K562 (cell line): ENCODE measurements around the gene SLC9A1. TPM values are rescaled to one million over a fixed set of nuclear protein-coding genes. Genes with fewer than 3 reads are reported as not detected.

ENCODE experiments used
- ATAC-seq: fragments of 200-7000 bp; cut with Tn5 transposase; 3 replicates; pipeline ENCODE4 v1.9.1; 2020; ENCODE audit warnings: moderate library complexity
- BruUV-seq: library from RNA; stranded (reverse); fragments of 400-500 nt; replicated peaks from 2 replicates; lab custom pipeline; 2021; lab: Mats Ljungman, UMichigan
- CTCF ChIA-PET: fragments of 300-600 bp; formaldehyde crosslinking; extraction: SDS; loops from one replicate; lab custom pipeline; 2021; ENCODE audit warnings: low intra/inter-chr PET ratio; lab: Yijun Ruan, JAX
- POLR2A ChIA-PET: fragments of 300-600, 350-650 bp; sonication (Branson Sonifier 250); formaldehyde crosslinking; extraction: SDS; loops from one replicate; lab custom pipeline; 2021; ENCODE audit warnings: antibody characterized with exemption, inconsistent platforms; lab: Yijun Ruan, JAX
- DNase-seq, 4 experiments: peaks; one replicate each; pipeline versions ENCODE4 v3.0.0 to v3.0.0-alpha.2; 2011 to 2018; ENCODE audit warnings: low spot score in 3 of 4, mixed read lengths in 3 of 4; ENCODE audit errors: extremely low read depth in 1 of 4
- FAIRE-seq: peaks from 2 replicates; lab custom pipeline; 2011; peaks lifted over from hg19 to GRCh38; lab: Jason Lieb, UNC
- H2AFZ ChIP-seq: 2 replicates; pipeline ENCODE4 v1.6.0; 2011; ENCODE audit warnings: low read depth, low read length, control low read depth, inconsistent platforms
- H3K27ac ChIP-seq: fragments of 200-600 bp; 3 replicates; pipeline ENCODE4 v1.8.0; 2011; ENCODE audit warnings: low read depth, mild to moderate bottlenecking, control low read depth, inconsistent platforms, low read length, moderate library complexity, mixed read lengths; ENCODE audit errors: extremely low read depth
- H3K27me3 ChIP-seq, 2 experiments: fragments of 300-600 bp in 1 of 2; 2 replicates in 1 of 2; 3 replicates in 1 of 2; pipeline versions ENCODE4 v1.6.0 to v1.8.0; 2011; ENCODE audit warnings: inconsistent platforms in 2 of 2, low read length in 2 of 2, mild to moderate bottlenecking in 1 of 2, mixed read lengths in 1 of 2, moderate library complexity in 1 of 2; ENCODE audit not compliant: control insufficient read depth in 2 of 2, insufficient read depth in 2 of 2
- H3K36me3 ChIP-seq: fragments of 300-600 bp; 3 replicates; pipeline ENCODE4 v1.8.0; 2011; ENCODE audit warnings: mild to moderate bottlenecking, low read length, inconsistent platforms; ENCODE audit not compliant: control insufficient read depth, insufficient read depth
- H3K4me1 ChIP-seq, 2 experiments: fragments of 200-600 bp in 1 of 2; replicated peaks in 1 of 2; 2 replicates in 1 of 2; 3 replicates in 1 of 2; pipeline versions ENCODE4 v1.5.1 to v1.8.0; 2011; ENCODE audit warnings: inconsistent platforms in 2 of 2, low read length in 2 of 2, mild to moderate bottlenecking in 1 of 2, mixed read lengths in 1 of 2, moderate library complexity in 1 of 2; ENCODE audit not compliant: control insufficient read depth in 2 of 2, insufficient read depth in 2 of 2
- H3K4me2 ChIP-seq: 2 replicates; pipeline ENCODE4 v1.6.1; 2011; ENCODE audit warnings: low read length, control low read depth, inconsistent platforms, mixed read lengths; ENCODE audit not compliant: insufficient read depth
- H3K4me3 ChIP-seq: fragments of 200-600 bp; sonication (generic), shearing (Covaris generic); 2 replicates; pipeline ENCODE4 v1.5.1; 2016; ENCODE audit warnings: control low read depth, inconsistent platforms
- H3K79me2 ChIP-seq: fragments of 200-600 bp; 3 replicates; pipeline ENCODE4 v1.8.0; 2011; ENCODE audit warnings: low read length, inconsistent platforms; ENCODE audit not compliant: control insufficient read depth, insufficient read depth
- H3K9ac ChIP-seq, 2 experiments: 2 replicates each; pipeline versions ENCODE4 v1.6.0 to v1.6.1; 2011; ENCODE audit warnings: low read depth in 2 of 2, low read length in 2 of 2, control low read depth in 1 of 2, inconsistent platforms in 1 of 2, mild to moderate bottlenecking in 1 of 2, mixed read lengths in 1 of 2; ENCODE audit not compliant: insufficient read depth in 1 of 2
- H3K9me1 ChIP-seq: one replicate; pipeline ENCODE4 v1.6.0; 2011; ENCODE audit warnings: inconsistent platforms, mild to moderate bottlenecking, low read length, moderate library complexity; ENCODE audit not compliant: control insufficient read depth, insufficient read depth
- H3K9me3 ChIP-seq: replicated peaks from 2 replicates; pipeline ENCODE4 v1.5.1; 2011; ENCODE audit warnings: low read depth, low read length, inconsistent platforms; ENCODE audit not compliant: control insufficient read depth, insufficient read depth
- H4K20me1 ChIP-seq: replicated peaks from 2 replicates; pipeline ENCODE4 v1.6.1; 2011; ENCODE audit warnings: low read length, inconsistent platforms, mixed read lengths; ENCODE audit not compliant: control insufficient read depth, insufficient read depth
- FIP1L1 ChIP-seq: fragments of 200-400 bp; formaldehyde crosslinking; IDR thresholded peaks from 2 replicates; pipeline ENCODE4 v1.6.1; 2018; ENCODE audit warnings: mild to moderate bottlenecking, low read depth, low read length; ENCODE audit not compliant: poor library complexity, severe bottlenecking
- MTA3 ChIP-seq: fragments of 450-650 bp; formaldehyde crosslinking; IDR thresholded peaks from 2 replicates; pipeline ENCODE4 v1.6.1; 2017; ENCODE audit warnings: mild to moderate bottlenecking, borderline replicate concordance
- RBM39 ChIP-seq: fragments of 200-400 bp; formaldehyde crosslinking; optimal IDR thresholded peaks from 2 replicates; pipeline ENCODE3; 2018; ENCODE audit warnings: low read depth, low read length
- SMARCB1 ChIP-seq: IDR thresholded peaks from 2 replicates; pipeline ENCODE4 v1.6.1; 2011; ENCODE audit warnings: improper control_type of control experiment, low read depth; ENCODE audit not compliant: insufficient read length
- WGBS: fragments of 100-300 bp; shearing (Covaris generic); methylation state at CpG from one replicate; pipeline ENCODE4 v1.1.6; 2016; ENCODE audit warnings: low coverage, mixed read lengths; ENCODE audit not compliant: insufficient coverage; ENCODE audit errors: missing lambda C conversion rate; 5-methylcytosine and 5-hydroxymethylcytosine counted together
- in situ Hi-C: fragments of 300-500 bp; cut with MboI; formaldehyde crosslinking; loops from 4 replicates; pipeline ENCODE4 v1.15.0; 2018; ENCODE audit warnings: inconsistent platforms, mixed read lengths
- intact Hi-C: fragments of 100-400 bp; cut with micrococcal nuclease; formaldehyde crosslinking; loops from 2 replicates; pipeline ENCODE4 v1.14.2; 2022
- polyA plus RNA-seq, 8 experiments: library from polyadenylated mRNA; depleted of rRNA in 4 of 8; stranded (reverse) in 5 of 8; unstranded in 3 of 8; fragments of >200 nt; fragmentation: Nextera tagmentation in 2 of 8; fragmentation: Illumina TruSeq in 1 of 8; extraction: Ambion mirVana in 2 of 8; extraction: Trizol in 1 of 8; gene quantifications; 2 replicates each; pipeline versions ENCODE4 v1.2.1 to v1.2.3, GENCODE V29; 2011 to 2014; ENCODE audit warnings: inconsistent platforms in 1 of 8, missing spikeins in 1 of 8
- total RNA-seq, 7 experiments: library from RNA; depleted of rRNA in 6 of 7; stranded (reverse); fragments of >200 nt in 6 of 7; fragmentation: Illumina TruSeq in 2 of 7; extraction: Trizol in 2 of 7; gene quantifications; 2 replicates each; pipeline versions ENCODE4 v1.2.1 to v1.2.3, GENCODE V29; 2011 to 2021; ENCODE audit warnings: low replicate concordance in 1 of 7
- TF ChIP-seq, protein P1 (sequence below): fragments of 450-650 bp; IDR thresholded peaks from 2 replicates; pipeline ENCODE4 v1.6.1; 2018; ENCODE audit not compliant: partially characterized antibody

Gene SLC9A1
- total and polyA plus RNA-seq, 9 of the 15 experiments (the other 6 are each of a cell fraction or from before 2014, with no cell fraction given) = 0.59 to 14.4 (median 2.0) TPM

DNA sequence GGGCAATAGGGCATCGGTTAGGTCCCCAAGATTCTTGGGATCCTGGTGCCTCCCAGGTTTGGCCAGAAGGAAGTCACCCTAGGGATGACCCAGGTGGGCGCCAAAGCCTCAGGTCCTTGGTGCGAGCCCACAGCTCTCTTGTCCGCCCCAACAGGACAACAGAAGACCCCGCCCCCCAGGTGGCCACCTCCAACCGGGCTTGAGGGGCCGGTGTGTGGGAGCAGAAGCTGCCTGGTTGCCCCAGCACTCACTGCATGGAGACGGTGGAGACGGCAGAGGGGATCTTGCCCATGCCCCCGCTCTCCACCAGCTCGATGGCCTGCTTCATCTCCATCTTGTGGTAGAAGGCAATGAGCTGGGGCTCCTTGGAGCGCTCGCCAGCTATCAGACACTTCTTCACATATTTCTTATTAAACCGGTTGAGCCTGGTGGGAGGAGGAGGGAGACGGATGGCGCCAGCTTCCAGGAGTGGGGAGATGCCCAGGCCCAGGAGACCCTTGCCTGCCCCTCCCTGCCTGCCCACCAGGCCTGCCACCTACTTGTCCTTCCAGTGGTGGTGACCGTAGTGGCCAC, 52.7 kb downstream of the SLC9A1 start:
- intact Hi-C loops = loop anchor here (1.0 to 10.0 kb wide), 5 partner anchors 53 to 504 kb away; partner anchors contain the start of gene SLC9A1
- ChIA-PET POLR2A (interaction anchor here (0.6 to 3.1 kb wide), 11 partner anchors 11 to 296 kb away, joined by 3 to 16 read pairs (median 3); partner anchors contain the start of genes GPATCH3 and SLC9A1), CTCF (interaction anchor here (0.7 to 4.1 kb wide), 8 partner anchors 58 to 504 kb away, joined by 3 to 57 read pairs (median 4); no protein-coding TSS in a partner anchor)
- Histone ChIP-seq H3K4me2 (no peak overlapping the region), H3K4me1 (peaks cover 18 to 54% of the 10 kb centered on the region in 2 experiments), H3K9me3 (no peaks in the 10 kb centered on the region), H3K27me3 (no peaks in the 10 kb centered on the region; a peak in 1 of 5 replicates), H3K9ac (no peak overlapping the region), H3K79me2 (no peaks in the 10 kb centered on the region), H2AFZ (no peak overlapping the region), H3K9me1 (peaks cover 5% of the 10 kb centered on the region), H3K4me3 (no peak overlapping the region), H3K36me3 (peaks cover 14% of the 10 kb centered on the region; the same call in 2 of the 3 replicates), H3K27ac (no peak overlapping the region), H4K20me1 (peaks cover 6% of the 10 kb centered on the region; the same call in 1 of the 2 replicates)
- DNase-seq (no peak), ATAC-seq (no peak; the same call in 2 of the 3 replicates), FAIRE-seq (no peak)
- in situ Hi-C loops = loop anchor here (5.0 to 25.0 kb wide), 4 partner anchors 180 to 565 kb away; partner anchors contain the start of genes AHDC1 and GPR3
- TF ChIP-seq MTA3 = 0 out of 2 replicates have a peak, but pooled peaks have one; percentile 10
- no peak for TF ChIP-seq SMARCB1
- TF ChIP-seq, protein P1, sequence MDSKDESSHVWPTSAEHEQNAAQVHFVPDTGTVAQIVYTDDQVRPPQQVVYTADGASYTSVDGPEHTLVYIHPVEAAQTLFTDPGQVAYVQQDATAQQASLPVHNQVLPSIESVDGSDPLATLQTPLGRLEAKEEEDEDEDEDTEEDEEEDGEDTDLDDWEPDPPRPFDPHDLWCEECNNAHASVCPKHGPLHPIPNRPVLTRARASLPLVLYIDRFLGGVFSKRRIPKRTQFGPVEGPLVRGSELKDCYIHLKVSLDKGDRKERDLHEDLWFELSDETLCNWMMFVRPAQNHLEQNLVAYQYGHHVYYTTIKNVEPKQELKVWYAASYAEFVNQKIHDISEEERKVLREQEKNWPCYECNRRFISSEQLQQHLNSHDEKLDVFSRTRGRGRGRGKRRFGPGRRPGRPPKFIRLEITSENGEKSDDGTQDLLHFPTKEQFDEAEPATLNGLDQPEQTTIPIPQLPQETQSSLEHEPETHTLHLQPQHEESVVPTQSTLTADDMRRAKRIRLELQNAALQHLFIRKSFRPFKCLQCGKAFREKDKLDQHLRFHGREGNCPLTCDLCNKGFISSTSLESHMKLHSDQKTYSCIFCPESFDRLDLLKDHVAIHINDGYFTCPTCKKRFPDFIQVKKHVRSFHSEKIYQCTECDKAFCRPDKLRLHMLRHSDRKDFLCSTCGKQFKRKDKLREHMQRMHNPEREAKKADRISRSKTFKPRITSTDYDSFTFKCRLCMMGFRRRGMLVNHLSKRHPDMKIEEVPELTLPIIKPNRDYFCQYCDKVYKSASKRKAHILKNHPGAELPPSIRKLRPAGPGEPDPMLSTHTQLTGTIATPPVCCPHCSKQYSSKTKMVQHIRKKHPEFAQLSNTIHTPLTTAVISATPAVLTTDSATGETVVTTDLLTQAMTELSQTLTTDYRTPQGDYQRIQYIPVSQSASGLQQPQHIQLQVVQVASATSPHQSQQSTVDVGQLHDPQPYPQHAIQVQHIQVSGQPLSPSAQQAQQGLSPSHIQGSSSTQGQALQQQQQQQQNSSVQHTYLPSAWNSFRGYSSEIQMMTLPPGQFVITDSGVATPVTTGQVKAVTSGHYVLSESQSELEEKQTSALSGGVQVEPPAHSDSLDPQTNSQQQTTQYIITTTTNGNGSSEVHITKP = no peak
- no peak for TF ChIP-seq RBM39
- no peak for TF ChIP-seq FIP1L1
- no TSS peak for BruUV-seq
- 60% methylated on average over 17 of the region's 17 CpGs for WGBS
